ENCODE measurements around the gene DTX3L. TPM values are rescaled to one million over a fixed set of nuclear protein-coding genes. Genes with fewer than 3 reads are reported as not detected.

The DTX3L gene
- total and polyA plus RNA-seq, 10 of the 15 experiments (the other 5 are each of a cell fraction or from before 2014, with no cell fraction given) = 9.9 to 41.4 (median 21.7) TPM

- TF ChIP-seq SIN3A (IDR thresholded peaks at IDR 0.05; ENCODE audit: low read depth, low read length) (no peak), RELB (IDR thresholded peaks at IDR 0.05; ENCODE audit: low read depth) (peak; percentile 79; the same call in 1 of the 2 replicates), SMAD1 (IDR thresholded peaks at IDR 0.05; ENCODE audit: low read depth, partially characterized antibody) (no peak), USF2 (IDR thresholded peaks at IDR 0.05; ENCODE audit: borderline replicate concordance, low read depth, low read length) (no peak), CBFB (IDR thresholded peaks at IDR 0.05; ENCODE audit: low read depth) (peak; percentile 34; the same call in 1 of the 2 replicates), CEBPB (IDR thresholded peaks at IDR 0.05; ENCODE audit: borderline replicate concordance in 1 of 2, low read depth in 2 of 2, low read length in 2 of 2) (peak in 1 of 2 experiments; percentile 59; a peak in 1 of 4 replicates), E2F4 (IDR thresholded peaks at IDR 0.05; ENCODE audit: low read depth, low read length) (no peak), STAT1 (conservative IDR thresholded peaks at IDR 0.05) (no peak), PKNOX1 (IDR thresholded peaks at IDR 0.05) (no peak), POLR2AphosphoS5 (IDR thresholded peaks at IDR 0.05; ENCODE audit: low read length) (no peak), NFYA (IDR thresholded peaks at IDR 0.05; ENCODE audit: borderline replicate concordance, low read depth, low read length) (no peak), POU2F2 (IDR thresholded peaks at IDR 0.05; ENCODE audit: borderline replicate concordance, low read depth, low read length) (no peak), MLLT1 (IDR thresholded peaks at IDR 0.05) (no peak), BACH1 (IDR thresholded peaks at IDR 0.05; ENCODE audit: borderline replicate concordance) (peak; percentile 99), RUNX3 (IDR thresholded peaks at IDR 0.05; ENCODE audit: low read length) (peak; percentile 96), PBX3 (IDR thresholded peaks at IDR 0.05; ENCODE audit: insufficient replicate concordance, low read depth, low read length) (no peak), NFXL1 (IDR thresholded peaks at IDR 0.05; ENCODE audit: borderline replicate concordance) (no peak), YY1 (IDR thresholded peaks at IDR 0.05; ENCODE audit: low read depth, low read length) (no peak), ZNF207 (IDR thresholded peaks at IDR 0.05; ENCODE audit: borderline replicate concordance) (no peak), NBN (IDR thresholded peaks at IDR 0.05) (no peak), NR2C1 (IDR thresholded peaks at IDR 0.05) (no peak), KAT2A (conservative IDR thresholded peaks at IDR 0.05; ENCODE audit: control insufficient read depth, low read depth, low read length) (no peak), RB1 (IDR thresholded peaks at IDR 0.05; ENCODE audit: borderline replicate concordance) (no peak), ELK1 (IDR thresholded peaks at IDR 0.05; ENCODE audit: low read depth, low read length) (no peak)
Observed at GRCh38 chr3:122589297-122589696, 25.2 kb downstream of the DTX3L start (continued).
